GM10847 (cell line): ENCODE data around the gene CCDC187.

Source experiments
- POLR2A ChIP-seq: IDR thresholded peaks from 2 replicates; pipeline ENCODE4 v1.6.1; 2011; ENCODE audit not compliant: insufficient read length; ENCODE audit errors: extremely low read depth

CCDC187 gene

DNA sequence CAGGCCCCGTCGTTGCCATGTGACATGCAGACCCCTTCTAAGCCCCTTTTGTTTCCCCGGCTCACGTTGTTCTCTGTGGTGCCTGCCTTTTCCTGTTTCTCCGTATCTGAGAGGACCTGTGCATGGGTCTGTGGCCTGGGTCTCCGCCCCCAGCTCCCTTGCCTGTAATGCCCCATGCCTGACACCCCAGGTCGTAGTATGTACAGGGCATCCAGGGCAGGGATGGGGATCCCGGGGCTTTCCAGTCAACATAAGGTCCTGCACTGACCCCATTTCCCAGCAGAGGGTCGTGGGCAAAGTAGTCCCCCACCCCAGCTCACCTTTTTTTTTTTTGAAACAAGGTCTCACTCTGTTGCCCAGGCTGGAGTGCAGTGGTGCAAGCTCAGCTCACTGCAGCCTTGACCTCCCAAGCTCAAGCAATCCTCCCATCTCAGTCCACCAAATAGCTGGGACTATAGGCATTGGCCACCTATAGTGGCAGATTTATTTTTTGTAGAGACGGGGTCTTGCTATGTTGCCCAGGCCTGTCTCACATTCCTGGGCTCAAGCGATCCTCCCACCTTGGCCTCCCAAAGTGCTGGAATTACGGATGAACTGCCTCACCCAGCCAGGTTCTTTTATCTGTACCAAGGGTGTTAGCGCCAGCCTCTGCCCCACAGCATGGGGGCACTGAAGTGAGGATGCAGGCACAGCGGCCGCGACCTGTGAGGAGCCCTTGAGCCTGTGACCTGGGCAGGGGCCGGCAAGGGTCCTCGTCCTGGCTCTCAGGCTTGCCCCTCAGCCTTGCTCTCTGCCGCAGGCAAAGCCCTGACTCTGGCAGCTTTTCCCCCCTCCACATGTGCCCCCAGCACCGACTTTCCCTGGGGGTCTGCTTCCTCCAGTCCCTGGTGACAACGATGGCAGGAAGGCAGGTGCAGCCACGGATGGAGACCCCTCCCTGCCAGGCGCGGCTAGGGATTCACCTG is 39.2 kb downstream of the CCDC187 start:
- TF ChIP-seq POLR2A: no peak

- TF ChIP-seq POLR2A: no peak
These were observed 39.9 kb downstream of the CCDC187 start for GRCh38 chr9:136264031-136264430.

DNA sequence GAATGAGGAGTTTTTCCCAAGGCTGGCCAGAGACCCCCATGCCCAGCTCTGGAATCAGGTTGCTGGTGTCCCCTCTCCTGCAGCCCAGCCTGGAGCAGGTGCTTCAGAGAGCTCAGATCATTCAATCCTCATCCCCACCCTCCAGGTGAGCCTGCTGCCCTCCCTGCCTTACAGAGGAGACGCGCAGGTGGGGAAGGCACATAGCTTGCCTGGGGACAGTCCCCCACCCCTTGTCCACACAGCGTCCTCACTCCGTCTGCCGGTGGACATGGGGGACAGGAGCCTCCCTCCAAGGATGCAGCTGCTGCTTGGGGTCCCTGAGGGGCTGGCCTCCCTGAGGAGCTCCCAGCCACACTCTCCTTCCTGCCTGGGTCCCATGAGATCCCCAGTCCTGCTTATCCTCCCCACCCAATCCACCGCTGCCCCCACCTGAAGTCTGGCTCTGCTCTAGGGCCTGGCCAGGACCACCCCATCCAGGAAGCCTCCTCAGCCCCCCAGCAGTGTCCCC is 41.2 kb downstream of the CCDC187 start:
- no peak for TF ChIP-seq POLR2A

DNA sequence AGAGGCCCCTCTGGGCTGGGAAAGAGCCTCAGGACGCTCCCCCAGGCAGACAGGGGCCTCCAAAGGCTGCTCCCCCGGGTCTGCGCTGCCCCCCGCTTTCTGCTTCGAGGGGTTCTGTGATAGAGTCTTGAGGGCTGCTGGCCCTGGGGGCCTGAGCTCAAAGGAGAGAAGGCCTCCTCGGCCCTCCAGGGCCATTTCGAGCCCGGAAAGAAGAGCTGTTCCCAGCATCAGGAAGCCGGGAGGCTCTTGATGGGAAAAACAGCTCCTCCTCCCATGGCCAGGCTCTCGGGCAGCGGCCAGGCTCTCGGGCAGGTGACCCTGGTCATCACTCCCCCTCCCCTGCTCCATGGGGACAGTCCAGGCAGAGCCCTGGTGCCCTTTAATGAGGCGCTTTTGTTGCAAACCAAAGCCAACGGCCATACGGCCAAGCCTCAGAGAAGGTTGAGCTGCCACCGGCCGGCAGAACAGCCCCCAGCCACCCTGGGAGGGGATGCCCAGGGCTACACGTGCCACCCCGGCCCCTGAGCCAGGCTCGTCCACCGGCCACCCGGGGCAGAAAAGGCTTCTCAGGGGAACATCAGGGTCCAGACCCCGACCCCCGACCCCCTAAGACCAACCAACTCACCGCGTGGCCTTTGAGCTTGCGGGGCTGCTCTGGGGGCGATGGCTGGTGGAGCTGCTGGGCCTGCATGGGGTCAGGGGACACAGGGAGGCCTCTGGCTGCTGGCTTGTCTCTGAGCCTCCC is 42.0 kb downstream of the CCDC187 start:
- no peak for TF ChIP-seq POLR2A

DNA sequence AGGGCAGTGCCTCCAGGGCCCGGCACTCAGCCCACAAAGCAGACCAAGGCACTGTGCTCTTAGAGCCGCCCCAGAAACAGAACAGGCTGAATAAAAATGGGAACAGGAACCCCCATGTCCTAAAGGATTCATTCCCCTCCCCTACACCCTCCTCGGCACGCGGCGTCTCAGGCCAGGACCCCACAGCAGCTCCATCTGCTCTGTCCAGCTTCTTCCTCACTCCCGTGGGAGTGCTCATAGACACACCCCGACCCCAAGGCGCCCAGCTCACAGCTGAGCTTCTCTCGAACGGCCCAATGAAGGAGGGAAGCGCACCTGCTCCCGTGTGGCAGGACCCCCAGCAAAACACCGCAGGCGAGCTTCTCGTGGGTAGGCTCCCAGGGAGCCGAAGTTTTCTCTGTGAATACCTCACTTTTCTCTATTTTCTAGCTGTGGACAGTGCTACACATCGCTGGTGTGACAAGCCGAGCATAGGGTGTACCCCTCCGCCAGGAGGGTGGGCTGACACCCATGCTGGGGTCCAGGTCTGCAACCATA is 42.9 kb downstream of the CCDC187 start:
- no peak for TF ChIP-seq POLR2A

- no peak for TF ChIP-seq POLR2A
These were observed 43.4 kb downstream of the CCDC187 start for GRCh38 chr9:136260521-136260920.

- no peak for TF ChIP-seq POLR2A
These were observed 44.1 kb downstream of the CCDC187 start for GRCh38 chr9:136259836-136260235.

DNA sequence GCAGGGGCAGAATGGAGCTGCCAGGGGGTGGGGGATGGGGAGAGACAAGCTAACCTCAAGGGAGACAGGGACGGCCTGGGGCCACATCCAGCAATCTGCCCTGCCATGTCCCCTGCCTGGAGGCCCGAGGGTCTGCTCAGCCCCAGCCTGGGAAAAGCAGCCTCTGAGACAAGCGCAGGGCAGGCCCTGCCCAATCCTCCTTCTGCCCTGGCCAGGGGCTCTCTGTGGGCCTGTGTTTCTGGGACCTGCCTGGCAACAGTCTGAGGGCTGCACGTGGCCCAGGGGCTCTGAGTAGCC is 44.4 kb downstream of the CCDC187 start:
- no peak for TF ChIP-seq POLR2A

GRCh38 chr9:136258786-136259516 is 44.9 kb downstream of the CCDC187 start:
- TF ChIP-seq POLR2A: no peak

GRCh38 chr9:136258299-136258625 is 45.6 kb downstream of the CCDC187 start:
- TF ChIP-seq POLR2A: no peak

DNA sequence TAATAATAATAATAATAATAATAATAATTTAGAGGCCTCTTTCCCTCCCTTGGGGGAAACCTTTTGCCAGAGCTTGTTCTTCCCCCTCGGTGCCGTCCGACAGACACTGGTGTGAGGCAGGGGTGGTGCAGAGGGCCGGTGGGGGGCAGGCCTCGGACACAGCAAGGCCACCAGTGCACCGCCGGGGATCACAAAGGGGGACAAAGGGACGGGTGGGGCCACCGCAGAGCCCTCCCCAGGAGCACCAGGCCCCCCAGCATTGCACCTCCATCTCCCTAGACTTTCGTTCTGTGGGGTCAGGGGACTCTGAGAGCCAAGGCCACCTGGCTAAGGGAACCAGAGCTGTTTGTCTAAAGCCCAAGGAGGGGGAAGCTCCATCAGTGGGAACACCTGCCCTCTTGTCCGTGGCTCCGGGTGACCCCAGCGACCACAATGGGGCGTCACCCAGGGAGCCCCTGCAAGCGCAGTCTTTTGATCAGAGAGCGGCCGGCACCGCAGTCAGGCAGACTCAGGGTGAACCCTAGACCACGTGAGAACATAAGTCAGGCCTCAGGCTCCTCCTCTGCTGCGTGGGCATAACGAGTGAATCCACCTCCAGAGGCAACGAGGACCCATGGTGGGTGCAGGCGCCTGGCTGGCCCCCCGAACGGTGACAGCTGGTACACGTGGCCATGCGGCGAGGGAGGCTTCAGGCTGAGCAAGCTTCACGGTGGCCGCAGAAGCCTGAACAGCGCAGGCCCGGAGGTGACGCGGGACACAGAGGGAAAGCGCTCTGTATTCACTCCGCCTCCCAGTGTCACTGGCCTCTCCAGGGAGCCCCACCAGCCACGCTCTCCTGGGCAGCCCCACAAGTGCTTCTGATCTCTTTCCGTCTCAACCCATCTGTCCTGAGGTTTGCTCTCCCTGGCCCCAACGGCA is 46.3 kb downstream of the CCDC187 start:
- no peak for TF ChIP-seq POLR2A

- TF ChIP-seq POLR2A: no peak
These were observed 47.7 kb downstream of the CCDC187 start for GRCh38 chr9:136255896-136256890.

DNA sequence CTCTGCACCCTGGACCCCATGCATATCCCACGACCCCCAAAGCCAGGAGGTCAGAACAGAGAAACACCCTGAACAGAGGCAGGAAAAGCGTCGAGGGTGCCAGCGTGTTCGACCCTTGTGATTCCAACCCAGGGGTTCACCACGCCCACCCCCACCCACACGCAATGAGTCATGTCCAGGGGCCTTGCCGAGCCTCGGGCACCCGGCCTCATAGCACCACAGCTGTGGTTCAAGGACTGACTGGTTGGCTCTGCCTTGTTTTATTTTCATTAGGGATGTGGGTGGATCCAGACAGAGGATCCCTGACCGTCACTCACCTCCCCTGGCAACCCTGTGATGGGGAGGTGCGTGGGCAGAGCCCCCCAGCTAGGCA is 48.7 kb downstream of the CCDC187 start:
- no peak for TF ChIP-seq POLR2A
